Keratinocyte (primary cell): ENCODE measurements around the gene RNPS1. TPM values are rescaled to one million over a fixed set of nuclear protein-coding genes. Genes with fewer than 3 reads are reported as not detected.
A peak's percentile ranks its signal among the peaks of the same experiment; 100 is the strongest.

Experiments
- DNase-seq: peaks from one replicate; pipeline ENCODE4 v3.0.0-alpha.2; 2011; ENCODE audit warnings: low read depth, missing footprints, low spot score
- FAIRE-seq: peaks from 2 replicates; lab custom pipeline; 2011; peaks lifted over from hg19 to GRCh38; lab: Jason Lieb, UNC
- H2AFZ ChIP-seq: 2 replicates; pipeline ENCODE4 v1.6.0; 2012; ENCODE audit warnings: low read length, control low read depth, inconsistent platforms; ENCODE audit not compliant: control insufficient read depth
- H3K27ac ChIP-seq: 2 replicates; pipeline ENCODE4 v1.5.1; 2011; ENCODE audit warnings: low read length; ENCODE audit not compliant: control insufficient read depth, insufficient read depth
- H3K27me3 ChIP-seq: 3 replicates; pipeline ENCODE4 v1.6.0; 2011; ENCODE audit warnings: low read length; ENCODE audit not compliant: control insufficient read depth, insufficient read depth; ENCODE audit errors: extremely low read depth
- H3K36me3 ChIP-seq, 2 experiments: 2 replicates in 1 of 2; 3 replicates in 1 of 2; pipeline ENCODE4 v1.5.1; 2011; ENCODE audit warnings: low read length in 2 of 2, mild to moderate bottlenecking in 1 of 2; ENCODE audit not compliant: control insufficient read depth in 2 of 2, insufficient read depth in 2 of 2; ENCODE audit errors: extremely low read depth in 1 of 2
- H3K4me1 ChIP-seq: 3 replicates; pipeline ENCODE4 v1.5.1; 2011; ENCODE audit warnings: low read length; ENCODE audit not compliant: control insufficient read depth, insufficient read depth; ENCODE audit errors: extremely low read depth
- H3K4me2 ChIP-seq: 3 replicates; pipeline ENCODE4 v1.6.0; 2011; ENCODE audit warnings: low read depth, low read length; ENCODE audit not compliant: control insufficient read depth, insufficient read depth; ENCODE audit errors: extremely low read depth
- H3K4me3 ChIP-seq, 3 experiments: fragments of 200-600 bp in 1 of 3; sonication (generic) in 1 of 3; 2 replicates in 2 of 3; 3 replicates in 1 of 3; pipeline ENCODE4 v1.5.1; 2011 to 2016; ENCODE audit warnings: low read length in 3 of 3, mild to moderate bottlenecking in 3 of 3, control low read depth in 2 of 3, inconsistent platforms in 1 of 3, low read depth in 1 of 3, mixed read lengths in 1 of 3, mixed run types in 1 of 3, moderate library complexity in 1 of 3; ENCODE audit not compliant: control insufficient read depth in 2 of 3, insufficient read depth in 2 of 3; ENCODE audit errors: extremely low read depth in 1 of 3
- H3K79me2 ChIP-seq: 2 replicates; pipeline ENCODE4 v1.6.0; 2012; ENCODE audit warnings: low read length; ENCODE audit not compliant: control insufficient read depth, insufficient read depth
- H3K9ac ChIP-seq: 3 replicates; pipeline ENCODE4 v1.6.0; 2011; ENCODE audit warnings: low read length; ENCODE audit not compliant: control insufficient read depth, insufficient read depth; ENCODE audit errors: extremely low read depth
- H3K9me1 ChIP-seq: 3 replicates; pipeline ENCODE4 v1.6.0; 2011; ENCODE audit warnings: low read length; ENCODE audit not compliant: control insufficient read depth, insufficient read depth; ENCODE audit errors: extremely low read depth
- H3K9me3 ChIP-seq: 2 replicates; pipeline ENCODE4 v1.5.1; 2012; ENCODE audit warnings: low read depth, low read length; ENCODE audit not compliant: control insufficient read depth
- H4K20me1 ChIP-seq: 3 replicates; pipeline ENCODE4 v1.6.0; 2011; ENCODE audit warnings: low read length; ENCODE audit not compliant: control insufficient read depth, insufficient read depth; ENCODE audit errors: extremely low read depth
- EZH2 ChIP-seq: IDR thresholded peaks from one replicate; pipeline ENCODE4 v1.6.1; 2012; ENCODE audit warnings: inconsistent platforms, mild to moderate bottlenecking, low read length, moderate library complexity
- dilution Hi-C: fragments of 300-500 bp; cut with MboI; formaldehyde crosslinking; loops from one replicate; pipeline ENCODE4 v1.7.0; 2020; ENCODE audit warnings: low sequenced_read_pairs; ENCODE audit not compliant: extremely low pct_ligation_motif_present
- polyA plus RNA-seq, 5 experiments: library from polyadenylated mRNA; depleted of rRNA in 3 of 5; stranded (reverse) in 3 of 5; stranded (forward) in 1 of 5; unstranded in 1 of 5; fragments of >200 nt; gene quantifications; 1 replicate in 1 of 5; 2 replicates in 3 of 5; 3 replicates in 1 of 5; pipeline versions ENCODE4 v1.2.1 to v1.2.3, GENCODE V29; 2011 to 2012; ENCODE audit warnings: missing spikeins in 2 of 5, low read depth in 1 of 5, low replicate concordance in 1 of 5
- TF ChIP-seq, protein P1 (sequence below), 3 experiments: IDR thresholded peaks in 1 of 3; conservative IDR thresholded peaks in 1 of 3; optimal IDR thresholded peaks in 1 of 3; 2 replicates in 2 of 3; 3 replicates in 1 of 3; pipeline versions ENCODE3 to v1.5.1; 2011; ENCODE audit warnings: low read length in 3 of 3, mild to moderate bottlenecking in 3 of 3, moderate library complexity in 2 of 3, control low read depth in 1 of 3, inconsistent platforms in 1 of 3; ENCODE audit not compliant: insufficient read depth in 2 of 3; ENCODE audit errors: extremely low read depth in 1 of 3

The RNPS1 gene
- polyA plus RNA-seq, 1 donor (not counting 4 experiments of a cell fraction or from before 2014, with no cell fraction given), result 89.4 TPM

DNA sequence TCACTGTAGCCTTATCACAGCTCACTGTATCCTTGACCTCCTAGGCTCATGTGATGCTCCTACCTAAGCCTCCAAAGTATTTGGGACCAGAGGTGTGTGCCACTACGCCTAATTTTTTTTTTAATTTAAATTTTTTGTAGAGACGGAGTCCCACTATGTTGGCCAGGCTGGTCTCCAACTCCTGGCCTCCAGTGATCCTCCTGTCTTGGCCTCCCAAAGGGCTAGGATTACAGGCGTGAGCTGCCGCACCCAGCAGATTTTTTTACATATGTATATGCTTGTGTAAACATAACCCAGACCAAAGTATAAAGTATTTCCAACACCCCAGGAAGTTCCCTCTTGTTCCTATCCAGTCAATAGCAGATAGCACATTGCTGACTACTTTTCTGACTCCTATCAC is 51.6 kb downstream of the RNPS1 start:
- dilution Hi-C loops, result no loop called here
- H3K27ac ChIP-seq, result no peak overlapping the region
- no peak for TF ChIP-seq EZH2
- TF ChIP-seq, protein P1, sequence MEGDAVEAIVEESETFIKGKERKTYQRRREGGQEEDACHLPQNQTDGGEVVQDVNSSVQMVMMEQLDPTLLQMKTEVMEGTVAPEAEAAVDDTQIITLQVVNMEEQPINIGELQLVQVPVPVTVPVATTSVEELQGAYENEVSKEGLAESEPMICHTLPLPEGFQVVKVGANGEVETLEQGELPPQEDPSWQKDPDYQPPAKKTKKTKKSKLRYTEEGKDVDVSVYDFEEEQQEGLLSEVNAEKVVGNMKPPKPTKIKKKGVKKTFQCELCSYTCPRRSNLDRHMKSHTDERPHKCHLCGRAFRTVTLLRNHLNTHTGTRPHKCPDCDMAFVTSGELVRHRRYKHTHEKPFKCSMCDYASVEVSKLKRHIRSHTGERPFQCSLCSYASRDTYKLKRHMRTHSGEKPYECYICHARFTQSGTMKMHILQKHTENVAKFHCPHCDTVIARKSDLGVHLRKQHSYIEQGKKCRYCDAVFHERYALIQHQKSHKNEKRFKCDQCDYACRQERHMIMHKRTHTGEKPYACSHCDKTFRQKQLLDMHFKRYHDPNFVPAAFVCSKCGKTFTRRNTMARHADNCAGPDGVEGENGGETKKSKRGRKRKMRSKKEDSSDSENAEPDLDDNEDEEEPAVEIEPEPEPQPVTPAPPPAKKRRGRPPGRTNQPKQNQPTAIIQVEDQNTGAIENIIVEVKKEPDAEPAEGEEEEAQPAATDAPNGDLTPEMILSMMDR (optimal IDR thresholded peaks at IDR 0.05 in 1 of 3, IDR thresholded peaks at IDR 0.05 in 1 of 3, conservative IDR thresholded peaks at IDR 0.05 in 1 of 3; ENCODE audit: extremely low read depth in 1 of 3, insufficient read depth in 2 of 3, low read length in 3 of 3), result no peak

DNA sequence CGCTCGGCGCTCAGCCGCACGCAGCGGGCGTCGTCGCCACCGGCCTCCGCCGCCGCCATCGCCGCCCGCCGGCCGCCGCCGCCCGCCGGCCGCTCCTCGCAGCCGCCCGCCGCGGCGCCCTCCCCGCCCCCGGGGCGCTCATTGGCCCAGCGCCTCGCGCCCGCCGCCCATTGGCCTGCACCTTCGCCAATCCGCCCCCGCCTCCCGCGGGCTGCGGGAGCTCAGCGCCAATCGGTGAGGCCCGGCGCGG is 53.3 kb downstream of the RNPS1 start, which contains the start of gene PGP:
TSS of gene PGP (minus strand) at position 122 of the 250 bp plus-strand sequence. CDS start at position 59, 63 bp downstream.
- peak within 1 kb of the TSS; percentile 90 for H3K27ac ChIP-seq
- no peaks in the 10 kb centered on the region for H4K20me1 ChIP-seq
- TF ChIP-seq EZH2, result no peak
- TF ChIP-seq, protein P1 (optimal IDR thresholded peaks at IDR 0.05 in 1 of 3, IDR thresholded peaks at IDR 0.05 in 1 of 3, conservative IDR thresholded peaks at IDR 0.05 in 1 of 3; ENCODE audit: extremely low read depth in 1 of 3, insufficient read depth in 2 of 3, low read length in 3 of 3), result no peak
- H3K4me3 ChIP-seq, result peak within 1 kb of the TSS; percentile 61 to 93 (median 80)
- H3K4me1 ChIP-seq, result peaks cover 13% of the 10 kb centered on the region
- H3K4me2 ChIP-seq, result peak within 1 kb of the TSS; percentile 96
- dilution Hi-C loops, result no loop called here
- peaks cover 20% of the 10 kb centered on the region for H3K79me2 ChIP-seq
- peaks cover 0 to 15% of the 10 kb centered on the region in 2 experiments for H3K36me3 ChIP-seq
- no peaks in the 10 kb centered on the region for H3K27me3 ChIP-seq
- DNase-seq (no peak), FAIRE-seq (no peak)
- H3K9me1 ChIP-seq, result no peaks in the 10 kb centered on the region
- H2AFZ ChIP-seq, result peak within 1 kb of the TSS; percentile 89
- no peaks in the 10 kb centered on the region for H3K9me3 ChIP-seq
- H3K9ac ChIP-seq, result peak within 1 kb of the TSS; percentile 92

More for the DNA sequence above, 51.6 kb downstream of the RNPS1 start:
- DNase-seq, result no peak
- Histone ChIP-seq H3K27me3 (no peaks in the 10 kb centered on the region), H3K4me3 (no peak overlapping the region), H3K9me1 (no peaks in the 10 kb centered on the region), H3K9me3 (no peaks in the 10 kb centered on the region), H3K79me2 (peaks cover 20% of the 10 kb centered on the region), H4K20me1 (no peaks in the 10 kb centered on the region), H2AFZ (no peak overlapping the region), H3K9ac (no peak overlapping the region), H3K4me1 (peaks cover 13% of the 10 kb centered on the region), H3K4me2 (no peak overlapping the region), H3K36me3 (peaks cover 0 to 15% of the 10 kb centered on the region in 2 experiments)
- FAIRE-seq, result no peak
